PC-9 (cell line): ENCODE measurements around the gene POTEC.
"Not testable (repeated sequence)": the region's sequence is repeated elsewhere in the genome, so short reads cannot be mapped to it uniquely, and the experiment has no call there.

Experiments
- CTCF ChIP-seq: fragments of 200-600 bp; sonication (generic); conservative IDR thresholded peaks from 2 replicates; pipeline ENCODE4 v1.6.1; 2017; ENCODE audit warnings: mixed run types, antibody characterized with exemption, mild to moderate bottlenecking, moderate library complexity
- EZH2 ChIP-seq: fragments of 200-600 bp; sonication (generic); IDR thresholded peaks from 2 replicates; pipeline ENCODE4 v1.8.0; 2017; ENCODE audit warnings: antibody characterized with exemption, low read depth

DNA sequence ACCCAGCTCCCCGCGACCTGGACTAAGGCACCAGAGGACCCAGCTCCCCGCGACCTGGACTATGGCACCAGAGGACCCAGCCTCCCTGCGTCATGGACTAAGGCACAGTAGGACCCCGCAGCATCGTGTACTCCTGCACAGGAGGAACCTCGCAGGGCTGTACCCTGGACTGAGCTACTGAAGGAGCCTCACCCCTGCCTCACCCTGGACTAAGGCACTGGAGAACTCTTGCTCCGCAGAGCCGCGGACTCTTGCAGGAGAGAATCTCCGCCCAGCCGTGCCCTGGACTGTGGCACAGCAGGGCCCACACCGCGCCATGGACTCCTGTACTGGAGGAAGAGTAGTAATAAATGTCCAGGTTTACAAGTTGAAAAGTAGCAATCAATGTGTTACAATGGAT is 67.9 kb downstream of the POTEC start:
- not testable (repeated sequence) for TF ChIP-seq CTCF, EZH2
